Cerebellar nuclear complex (tissue), 1 donor: ENCODE results near the gene FAM200B.

Source experiments
- DNase-seq, 2 experiments: peaks; one replicate each; lab custom pipeline; 2025; lab: John Stamatoyannopoulos, UW

Gene FAM200B

DNA sequence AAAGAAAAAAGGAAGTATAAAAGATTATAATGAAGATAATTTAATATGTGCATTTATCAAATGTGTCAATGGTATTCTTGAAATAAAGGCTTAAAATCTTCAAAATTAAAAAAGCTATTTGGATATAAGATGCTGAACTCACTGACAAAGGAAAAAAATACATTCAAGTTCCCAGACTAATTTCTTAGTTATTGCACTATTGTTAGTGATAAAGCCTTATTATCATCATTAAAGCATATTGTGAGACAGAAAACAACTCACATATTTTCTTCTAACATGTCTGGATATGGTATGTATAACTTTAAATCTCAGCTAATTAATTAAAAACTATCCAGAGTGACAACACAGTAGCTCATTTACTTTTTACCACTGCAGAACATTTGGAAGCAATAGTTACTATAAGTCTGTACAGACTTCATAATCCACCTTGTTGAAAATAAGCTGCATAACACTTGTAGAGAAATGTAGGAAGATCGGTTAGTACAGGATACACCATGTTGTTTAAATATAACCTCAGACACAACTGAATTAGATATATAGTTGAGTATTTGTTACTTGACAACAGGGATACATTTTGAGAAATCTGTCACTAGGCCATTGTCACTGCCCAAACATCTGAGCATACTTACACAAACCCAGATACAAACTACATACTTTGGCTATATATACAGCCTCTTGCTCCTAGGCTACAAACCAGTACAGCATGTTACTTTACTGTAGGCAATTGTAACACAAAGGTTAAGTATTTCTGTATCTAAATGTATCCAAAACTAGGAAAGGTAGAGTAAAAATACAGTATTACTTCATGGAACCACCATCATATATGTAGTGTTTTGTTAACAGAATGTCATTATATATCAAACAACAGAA is 12.8 kb upstream of the FAM200B start:
- no peak for DNase-seq

- DNase-seq = no peak
These were observed 11.1 kb upstream of the FAM200B start for GRCh38 chr4:15670576-15670975.

- DNase-seq = no peak
These were observed 9.5 kb upstream of the FAM200B start for GRCh38 chr4:15672101-15672500.

DNA sequence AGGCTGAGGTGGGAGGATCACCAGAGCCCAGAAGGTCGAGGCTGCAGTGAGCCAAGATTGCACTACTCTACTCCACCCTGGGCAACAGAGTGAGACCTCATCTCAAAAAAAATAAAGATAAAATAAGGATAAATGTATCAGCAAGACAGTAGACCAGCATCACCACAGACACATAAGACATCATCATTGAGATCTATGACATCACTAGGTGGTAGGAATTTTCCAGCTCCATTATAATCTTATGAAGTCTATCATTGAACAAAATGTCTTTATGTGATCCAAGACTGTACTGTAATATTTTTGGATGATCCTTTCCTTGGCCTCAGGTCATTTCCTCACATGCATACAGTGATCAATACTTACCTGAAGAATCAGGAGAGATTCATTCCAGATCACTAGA is 8.3 kb upstream of the FAM200B start:
- DNase-seq = no peak

- DNase-seq = no peak
These were observed 7.6 kb upstream of the FAM200B start for GRCh38 chr4:15674046-15674445.

GRCh38 chr4:15674926-15675325 is 6.7 kb upstream of the FAM200B start:
- DNase-seq = no peak

- no peak for DNase-seq
These were observed 6.3 kb upstream of the FAM200B start for GRCh38 chr4:15675356-15675755.

DNA sequence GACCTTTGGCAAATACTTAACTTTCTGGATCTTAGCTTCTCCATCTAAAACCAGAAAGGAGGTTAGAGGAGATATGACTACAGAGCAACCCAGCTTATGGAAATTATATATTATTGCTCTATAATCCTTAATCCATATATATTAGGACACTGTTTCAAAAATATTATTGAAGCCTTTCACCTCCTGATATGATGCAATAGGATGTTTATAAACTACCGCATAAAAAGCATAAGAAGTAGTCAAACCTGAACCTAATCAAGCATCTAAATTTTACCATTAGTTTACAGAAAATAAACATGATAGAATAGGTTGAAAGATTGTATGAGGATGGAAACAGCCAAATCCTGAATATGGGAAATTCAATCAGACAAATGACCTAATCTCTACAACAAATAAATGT is 5.6 kb upstream of the FAM200B start:
- DNase-seq = no peak

DNA sequence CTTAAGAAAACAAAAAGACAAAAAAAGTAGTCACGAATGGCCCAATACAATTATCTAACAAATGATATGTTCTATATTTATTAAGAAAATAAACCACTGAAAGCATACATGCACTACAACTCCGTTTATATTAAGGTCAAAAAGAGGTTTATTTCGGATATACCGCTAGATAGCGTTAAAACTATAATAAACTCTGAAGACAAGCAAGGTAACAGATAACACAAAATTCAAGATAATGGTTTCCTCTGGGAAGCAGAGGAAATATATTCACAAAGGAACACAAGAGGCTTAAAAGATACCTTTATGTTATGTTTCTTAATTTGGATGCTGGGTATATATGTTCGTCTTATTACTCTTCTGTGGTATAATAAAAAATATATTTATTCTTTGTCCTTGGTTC is 4.7 kb upstream of the FAM200B start:
- no peak for DNase-seq

DNA sequence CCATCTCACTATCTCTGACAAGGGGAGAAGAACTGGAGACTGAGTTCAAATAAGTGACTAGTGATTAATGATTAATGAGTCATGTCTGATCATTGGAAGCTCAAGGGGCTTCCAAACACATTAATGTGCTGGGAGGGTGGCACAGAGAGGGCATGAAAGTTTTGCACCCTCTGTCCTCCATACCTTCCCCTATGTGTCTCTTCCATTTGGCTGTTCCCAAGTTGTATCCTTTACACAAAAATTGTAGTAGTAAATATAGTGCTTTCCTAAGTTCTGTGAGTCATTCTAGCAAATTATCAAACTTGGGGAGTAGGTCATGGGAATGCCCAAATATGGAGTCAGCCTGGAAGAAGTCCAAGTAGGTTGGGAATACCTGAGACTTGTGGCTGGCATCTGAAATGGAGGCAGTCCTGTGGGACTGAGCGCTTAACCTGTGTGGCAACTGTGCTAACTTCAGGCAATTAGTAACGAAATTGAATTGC is 4.1 kb upstream of the FAM200B start:
- no peak for DNase-seq

DNA sequence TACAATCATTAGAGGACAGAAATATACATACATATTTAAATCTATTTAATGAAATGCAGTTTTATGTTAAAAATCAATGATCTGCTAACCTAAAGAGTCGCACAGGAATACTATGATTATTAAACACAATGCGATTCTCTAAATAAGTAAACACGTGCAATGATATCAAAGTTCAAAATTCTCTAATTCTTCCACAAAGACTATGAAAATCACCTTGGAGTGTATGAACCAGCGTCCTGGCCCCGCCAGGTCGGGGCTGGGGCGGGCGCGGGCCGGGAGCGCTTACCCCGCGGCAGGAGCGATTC is 608 bp upstream of the FAM200B start:
- DNase-seq = no peak

- DNase-seq = no peak
These were observed 865 bp downstream of the FAM200B start for GRCh38 chr4:15682242-15683142.

DNA sequence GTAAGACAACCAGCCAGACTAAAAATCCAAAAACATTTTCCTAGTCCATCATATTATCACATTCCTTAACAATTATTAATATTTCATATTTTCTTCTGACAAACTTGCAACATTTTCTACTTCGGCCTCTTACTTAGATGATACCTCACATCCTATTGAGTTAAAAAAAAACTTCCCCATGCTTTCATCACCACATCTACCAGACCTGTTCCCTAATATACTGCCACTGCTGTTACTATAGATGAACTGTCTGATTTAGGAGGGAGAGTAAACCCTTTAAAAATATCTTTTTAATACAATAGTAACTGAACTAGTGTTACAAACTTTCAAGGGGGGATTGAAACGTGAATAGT is 1.5 kb downstream of the FAM200B start:
- no peak for DNase-seq

- DNase-seq = no peak
These were observed 2.9 kb downstream of the FAM200B start for GRCh38 chr4:15684498-15684897.

DNA sequence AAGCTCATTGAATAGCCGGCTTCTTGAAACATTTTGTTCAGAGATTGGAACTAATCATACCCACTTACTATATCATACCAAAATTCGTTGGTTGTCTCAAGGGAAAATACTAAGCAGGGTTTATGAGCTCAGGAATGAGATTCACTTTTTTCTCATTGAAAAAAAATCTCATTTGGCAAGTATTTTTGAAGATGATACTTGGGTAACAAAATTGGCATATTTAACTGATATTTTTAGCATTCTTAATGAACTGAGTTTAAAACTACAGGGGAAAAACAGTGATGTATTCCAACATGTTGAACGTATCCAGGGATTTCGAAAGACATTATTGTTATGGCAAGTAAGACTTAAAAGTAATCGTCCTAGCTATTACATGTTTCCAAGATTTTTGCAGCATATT is 6.4 kb downstream of the FAM200B start:
- no peak for DNase-seq

DNA sequence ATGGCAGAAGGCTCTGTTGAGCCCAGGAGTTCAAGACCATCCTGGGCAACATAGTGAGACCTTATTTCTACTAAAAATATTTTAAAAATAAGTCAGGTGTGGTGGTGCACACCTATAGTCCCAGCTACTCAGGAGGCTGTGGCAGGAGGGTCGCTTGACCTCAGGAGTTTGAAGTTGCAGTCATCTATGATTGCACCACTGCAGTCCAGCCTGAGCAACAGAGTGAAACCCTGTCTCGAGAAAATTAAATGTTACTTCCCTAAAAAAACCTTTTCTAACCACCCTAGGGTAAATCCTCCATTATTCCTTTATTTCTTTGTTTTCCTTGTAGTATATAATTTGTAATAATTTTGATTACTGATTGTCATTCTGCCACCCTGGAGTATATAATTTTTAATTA is 7.9 kb downstream of the FAM200B start:
- DNase-seq = no peak

DNA sequence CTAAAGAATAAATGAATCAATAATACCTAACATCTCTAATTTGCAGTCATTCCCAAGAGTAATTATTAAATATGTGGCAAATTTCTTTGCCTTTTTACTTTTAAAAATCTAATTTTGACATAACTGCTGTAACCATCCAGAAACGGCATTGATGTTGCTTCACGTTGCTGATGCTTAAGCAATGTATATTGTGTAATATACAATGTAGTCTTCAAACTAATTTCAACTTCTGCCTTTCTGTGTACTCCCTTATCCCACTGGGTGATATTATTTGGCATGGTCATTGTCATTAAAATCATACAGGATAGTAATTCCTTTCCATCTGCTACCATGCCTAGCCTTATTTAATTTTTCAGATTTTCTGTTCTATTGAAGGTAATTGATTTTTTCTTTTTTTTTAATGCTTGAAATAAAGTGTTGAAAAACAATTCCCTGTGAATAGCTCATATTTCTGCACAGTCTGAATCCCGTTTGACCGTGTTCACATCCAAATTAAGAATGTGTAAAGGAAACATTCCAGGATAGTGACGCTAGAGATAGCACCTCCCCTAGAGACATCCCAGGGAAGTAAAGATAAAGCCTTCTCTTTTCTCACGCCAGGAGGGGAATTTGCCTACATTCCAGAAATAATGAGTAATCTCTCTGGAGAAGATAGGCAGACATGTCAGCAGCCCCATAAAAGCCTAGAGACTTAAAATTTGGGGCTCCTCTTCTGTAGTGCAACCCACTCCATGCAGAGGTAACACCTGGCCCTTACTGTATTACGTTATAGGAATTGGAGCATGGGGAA is 8.6 kb downstream of the FAM200B start:
- no peak for DNase-seq

DNA sequence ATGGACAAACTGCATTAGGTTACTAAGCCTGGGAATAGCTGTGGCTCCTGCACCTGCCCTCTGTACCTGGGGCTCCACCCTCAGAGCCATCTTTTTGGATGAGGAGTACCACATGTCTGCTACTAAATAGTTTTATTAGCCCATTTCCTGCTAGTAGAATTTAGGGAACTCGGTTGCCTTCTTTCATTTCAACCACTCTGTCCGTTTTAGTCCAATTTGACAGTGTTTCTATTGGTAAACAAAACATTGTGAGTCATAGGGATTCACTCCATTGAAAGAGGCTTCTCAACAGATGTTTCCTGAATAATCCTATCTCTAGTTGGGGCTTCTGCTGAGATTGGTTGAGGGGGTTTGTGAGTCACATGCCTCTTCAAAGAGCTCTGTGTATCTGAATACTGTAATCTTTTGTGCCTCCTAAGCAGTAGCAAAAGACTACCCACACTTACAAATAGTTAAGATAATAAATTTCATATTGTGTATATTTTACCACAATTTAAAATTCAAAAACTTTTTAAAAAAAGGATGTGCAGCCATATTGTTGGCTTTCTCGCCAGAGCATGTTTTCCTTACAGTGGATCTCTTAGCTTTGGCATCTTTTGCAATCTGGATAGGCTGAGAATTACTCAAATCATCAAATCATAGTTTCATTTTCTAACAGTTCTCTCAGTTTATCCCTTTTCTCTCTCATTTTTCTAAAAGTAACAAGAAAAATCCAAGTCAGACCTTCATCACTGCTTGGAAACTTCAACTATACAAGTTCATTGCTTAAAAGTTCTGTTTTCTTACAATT is 9.9 kb downstream of the FAM200B start:
- no peak for DNase-seq

DNA sequence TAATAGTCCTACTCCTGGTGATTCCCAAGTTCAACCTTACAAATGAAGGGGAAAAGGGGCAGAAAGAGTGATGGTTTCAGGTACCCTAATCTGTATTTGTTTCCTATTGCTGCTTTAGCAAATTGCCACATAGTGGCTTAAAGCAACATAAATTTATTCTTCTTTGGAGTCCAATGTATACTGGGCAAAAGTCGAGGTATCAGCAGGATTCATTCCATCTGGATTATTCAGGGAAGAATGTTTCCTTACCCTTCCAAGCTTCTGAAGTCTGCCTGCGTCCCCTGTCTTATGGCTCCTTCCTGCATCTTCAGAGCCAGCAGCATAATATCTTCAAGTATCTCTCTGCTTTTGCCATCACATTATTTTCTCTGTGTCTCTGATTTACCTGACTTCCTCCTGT is 11.0 kb downstream of the FAM200B start:
- no peak for DNase-seq

- no peak for DNase-seq
These were observed 12.8 kb downstream of the FAM200B start for GRCh38 chr4:15694431-15694830.

GRCh38 chr4:15695240-15695699 is 13.6 kb downstream of the FAM200B start:
- no peak for DNase-seq

DNA sequence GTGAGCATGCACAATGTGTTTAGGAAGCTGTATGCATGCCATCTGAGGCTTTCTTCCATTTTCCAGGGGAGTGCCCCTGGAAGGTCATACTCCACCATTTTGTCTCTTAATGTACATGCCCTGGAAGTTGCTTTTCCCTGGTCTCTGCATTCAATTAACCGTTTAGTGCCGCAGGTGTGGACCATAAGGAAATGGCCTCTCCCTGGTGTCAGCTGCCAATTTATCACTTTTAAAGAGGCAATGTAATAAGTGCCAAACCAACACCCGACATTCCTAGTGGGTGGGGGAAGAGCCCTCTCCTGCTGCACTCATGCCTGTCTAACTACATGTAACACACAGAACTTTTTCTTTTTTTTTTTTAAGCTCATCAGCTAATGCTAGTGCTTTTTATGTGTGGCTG is 14.1 kb downstream of the FAM200B start:
- no peak for DNase-seq
